Esophagus muscularis mucosa (tissue), 4 donors: Measurements from ENCODE around the gene PUM2. TPM values are rescaled to one million over a fixed set of nuclear protein-coding genes. Genes with fewer than 3 reads are reported as not detected.

Experiments used
- DNase-seq: peaks from one replicate; pipeline ENCODE4 v3.0.0-alpha.2; 2017; ENCODE audit errors: extremely low spot score
- H3K27ac ChIP-seq, 4 donors: fragments of 200-600 bp; sonication (generic); replicated peaks in 1 of 4; 1 replicate in 3 of 4; 2 replicates in 1 of 4; pipeline ENCODE4 v1.5.1; 2016 to 2019; ENCODE audit warnings: mild to moderate bottlenecking in 1 of 4
- H3K27me3 ChIP-seq, 4 donors: fragments of 200-600 bp; sonication (generic); one replicate each; pipeline versions ENCODE4 v1.5.1 to v1.6.0; 2016 to 2019
- H3K36me3 ChIP-seq, 4 donors: fragments of 200-600 bp; sonication (generic); one replicate each; pipeline ENCODE4 v1.5.1; 2016 to 2019
- H3K4me1 ChIP-seq, 4 donors: fragments of 200-600 bp; sonication (generic); one replicate each; pipeline ENCODE4 v1.5.1; 2016 to 2019
- H3K4me3 ChIP-seq, 4 donors: fragments of 200-600 bp; sonication (generic); 1 replicate in 2 of 4; 2 replicates in 2 of 4; pipeline ENCODE4 v1.5.1; 2016 to 2019; ENCODE audit warnings: mild to moderate bottlenecking in 4 of 4, moderate library complexity in 1 of 4
- H3K9me3 ChIP-seq, 4 donors: fragments of 200-600 bp; sonication (generic); 1 replicate in 3 of 4; 2 replicates in 1 of 4; pipeline ENCODE4 v1.5.1; 2016 to 2019
- CTCF ChIP-seq, 3 experiments: fragments of 200-600 bp in 2 of 3; fragments of 450-650 bp in 1 of 3; sonication (generic) in 2 of 3; IDR thresholded peaks; one replicate each; pipeline ENCODE4 v1.5.1; 2017 to 2019; ENCODE audit warnings: antibody characterized with exemption in 3 of 3, mild to moderate bottlenecking in 2 of 3, moderate library complexity in 1 of 3
- EP300 ChIP-seq: sonication (generic); formaldehyde crosslinking; IDR thresholded peaks from one replicate; pipeline ENCODE4 v1.6.1; 2017; ENCODE audit warnings: antibody characterized with exemption
- POLR2A ChIP-seq: fragments of 450-650 bp; IDR thresholded peaks from one replicate; pipeline ENCODE4 v1.6.1; 2017; ENCODE audit warnings: antibody characterized with exemption, moderate library complexity, mild to moderate bottlenecking, low read depth
- POLR2AphosphoS5 ChIP-seq, 2 donors: sonication (generic); formaldehyde crosslinking; IDR thresholded peaks; one replicate each; pipeline ENCODE4 v1.6.1; 2017; ENCODE audit warnings: antibody characterized with exemption in 2 of 2
- WGBS: methylation state at CpG from one replicate; pipeline ENCODE4 v1.1.5; 2018; 5-methylcytosine and 5-hydroxymethylcytosine counted together
- intact Hi-C: fragments of 100-400 bp; cut with DNase I; formaldehyde crosslinking; loops from one replicate; pipeline ENCODE4 v1.15.1; 2023
- small RNA-seq, 3 donors: library from RNA; depleted of rRNA; stranded (forward); fragments of <200 nt; gene quantifications; one replicate each; pipeline ENCODE3, GENCODE V24; 2016
- total RNA-seq, 4 donors: library from RNA; depleted of rRNA; stranded (reverse); fragments of >200 nt; gene quantifications; one replicate each; pipeline versions ENCODE4 v1.1.0 to v1.2.1, GENCODE V29; 2016

PUM2 gene
- total RNA-seq, 4 donors from 2014 or later = 73.7 to 113 (median 93.1) TPM

GRCh38 chr2:20200697-20201555 lies 149.7 kb downstream of the PUM2 start:
- H3K36me3 ChIP-seq = no peaks in the 10 kb centered on the region
- no peak for DNase-seq
- no peaks in the 10 kb centered on the region for H3K4me1 ChIP-seq
- no peaks in the 10 kb centered on the region for H3K27me3 ChIP-seq
- 90% methylated on average over 16 of the region's 26 CpGs for WGBS
- no peak overlapping the region for H3K27ac ChIP-seq
- no peaks in the 10 kb centered on the region for H3K9me3 ChIP-seq
- no peak overlapping the region for H3K4me3 ChIP-seq
- TF ChIP-seq CTCF (IDR thresholded peaks at IDR 0.05) (no peak), EP300 (no peak), POLR2AphosphoS5 (IDR thresholded peaks at IDR 0.05) (no peak), POLR2A (no peak)
- intact Hi-C loops = no loop called here

GRCh38 chr2:20199633-20200270 lies 150.9 kb downstream of the PUM2 start:
- DNase-seq = no peak
- TF ChIP-seq POLR2A (no peak), CTCF (IDR thresholded peaks at IDR 0.05) (no peak), EP300 (no peak), POLR2AphosphoS5 (IDR thresholded peaks at IDR 0.05) (no peak)
- Histone ChIP-seq H3K9me3 (no peaks in the 10 kb centered on the region), H3K27me3 (no peaks in the 10 kb centered on the region), H3K4me3 (no peak overlapping the region), H3K4me1 (no peaks in the 10 kb centered on the region), H3K27ac (no peak overlapping the region), H3K36me3 (no peaks in the 10 kb centered on the region)
- intact Hi-C loops = no loop called here
- 92% methylated on average over 6 of the region's 6 CpGs for WGBS

- TF ChIP-seq POLR2A (no peak), EP300 (no peak), POLR2AphosphoS5 (IDR thresholded peaks at IDR 0.05) (no peak), CTCF (IDR thresholded peaks at IDR 0.05) (no peak)
- Histone ChIP-seq H3K4me1 (no peaks in the 10 kb centered on the region), H3K27ac (no peak overlapping the region), H3K9me3 (no peaks in the 10 kb centered on the region), H3K27me3 (no peaks in the 10 kb centered on the region), H3K4me3 (no peak overlapping the region), H3K36me3 (no peaks in the 10 kb centered on the region)
- WGBS = 85% methylated on average over 13 of the region's 14 CpGs
- no peak for DNase-seq
- intact Hi-C loops = no loop called here
These were observed 151.6 kb downstream of the PUM2 start for GRCh38 chr2:20198796-20199632.

Small RNAs within 50 kb of the gene (small RNA-seq; reads per million reads assigned to genes)
- gene RNU7-113P = 0 reads per million in 3 donors

Other genes starting within 250 kb of the PUM2 start
- 1 to 10 TPM in 1 of 4 donors, under 1 TPM in 3; 0.33 to 1.6 (median 0.47) TPM for gene SDC1, start 125.7 kb downstream of the PUM2 start, total RNA-seq
- gene RHOB, start 96.2 kb upstream of the PUM2 start, total RNA-seq = 1,000 to 10,000 TPM in 3 of 4 donors, 100 to 1,000 TPM in 1; 809 to 1,532 (median 1,203) TPM